ENCODE data around the gene NGB. TPM values are rescaled to one million over a fixed set of nuclear protein-coding genes. Genes with fewer than 3 reads are reported as not detected.

The NGB gene
- total and polyA plus RNA-seq, 2 of the 8 experiments (the other 6 are each of a cell fraction or from before 2014, with no cell fraction given): 0.30 to 0.60 TPM

- Histone ChIP-seq H4K91ac (replicated peaks; ENCODE audit: insufficient read length, low read length) (no peak overlapping the region), H2BK12ac (ENCODE audit: low read depth, low read length) (no peak overlapping the region), H3K4ac (replicated peaks; ENCODE audit: insufficient read length, low read depth, low read length) (no peak overlapping the region), H2BK15ac (ENCODE audit: low read length) (no peak overlapping the region), H3K9ac (replicated peaks in 1 of 4; ENCODE audit: extremely low read depth in 1 of 4, low read depth in 3 of 4, low read length in 3 of 4) (no peak overlapping the region), H2AFZ (ENCODE audit: low read length) (no peak overlapping the region), H3K27me3 (replicated peaks in 1 of 4; ENCODE audit: control insufficient read depth in 3 of 4, extremely low read depth in 1 of 4, insufficient read depth in 3 of 4, low read length in 3 of 4) (no peaks in the 10 kb centered on the region), H3K79me2 (ENCODE audit: control insufficient read depth in 1 of 2, insufficient read depth in 2 of 2, low read length in 2 of 2) (no peaks in the 10 kb centered on the region), H3K18ac (ENCODE audit: extremely low read depth, low read length) (no peak overlapping the region), H2BK120ac (replicated peaks; ENCODE audit: low read depth, low read length) (no peak overlapping the region), H3K27ac (ENCODE audit: low read depth, low read length) (no peak overlapping the region), H3K14ac (ENCODE audit: insufficient read length) (no peak overlapping the region), H2BK20ac (ENCODE audit: low read length) (no peak overlapping the region), H3K23ac (ENCODE audit: insufficient read length) (no peak overlapping the region), H2BK5ac (ENCODE audit: low read depth, low read length) (no peak overlapping the region), H3K4me1 (replicated peaks in 1 of 4; ENCODE audit: control insufficient read depth in 3 of 4, insufficient read depth in 4 of 4, low read length in 3 of 4) (peaks cover 0 to 8% (median 1%) of the 10 kb centered on the region in 4 experiments; a peak in 2 of 7 replicates), H2AK5ac (ENCODE audit: low read depth, low read length) (no peak overlapping the region), H4K8ac (ENCODE audit: extremely low read depth, insufficient read depth, low read length) (no peak overlapping the region), H4K5ac (ENCODE audit: insufficient read length, low read depth, low read length) (no peak overlapping the region), H3K9me3 (ENCODE audit: insufficient read depth in 2 of 2, low read depth in 1 of 2, low read length in 1 of 2) (no peaks in the 10 kb centered on the region), H3K4me3 (ENCODE audit: extremely low read depth in 1 of 4, insufficient read depth in 2 of 4, low read depth in 3 of 4, low read length in 4 of 4) (no peak overlapping the region), H3K79me1 (ENCODE audit: low read depth, low read length) (no peaks in the 10 kb centered on the region; the same call in 1 of the 2 replicates), H3K23me2 (ENCODE audit: low read depth, low read length) (no peaks in the 10 kb centered on the region), H3K4me2 (ENCODE audit: insufficient read depth in 1 of 2, low read depth in 2 of 2, low read length in 2 of 2) (no peak overlapping the region), H3K36me3 (ENCODE audit: control insufficient read depth in 2 of 4, insufficient read depth in 4 of 4, low read length in 3 of 4) (peaks cover 0 to 5% (median 3%) of the 10 kb centered on the region in 4 experiments; a peak in 3 of 8 replicates), H3K56ac (replicated peaks; ENCODE audit: insufficient read length, low read depth, low read length) (no peak overlapping the region), H4K20me1 (replicated peaks in 1 of 2; ENCODE audit: control insufficient read depth in 1 of 2, insufficient read depth in 2 of 2, low read length in 2 of 2) (peaks cover 0 to 3% of the 10 kb centered on the region in 2 experiments)
- POLR2A ChIA-PET (ENCODE audit: partially characterized antibody): interaction anchor here (1.1 kb wide), 1 partner anchor 39 kb away, joined by 3 read pairs; no protein-coding TSS in a partner anchor
- 94% methylated on average over 5 of the region's 5 CpGs; no CpG with 5 or more reads in 1 of the 2 experiments for WGBS, 2 experiments (ENCODE audit: extremely low coverage in 1 of 2, insufficient coverage in 1 of 2, insufficient read length in 1 of 2, insufficient replicate concordance in 2 of 2, low coverage in 1 of 2, low lambda C conversion rate in 2 of 2, missing lambda C conversion rate in 1 of 2)
- CTCF ChIA-PET (ENCODE audit: partially characterized antibody): interaction anchor here (1.1 to 22.3 kb wide), 10 partner anchors 10 to 427 kb away, joined by 3 to 353 read pairs (median 8); partner anchors contain the start of genes GSTZ1 and POMT2
- no peak for FAIRE-seq
- DNase-seq (ENCODE audit: low read depth in 1 of 2, low spot score in 2 of 2): no peak
- TF ChIP-seq SRF (IDR thresholded peaks at IDR 0.05; ENCODE audit: low read depth, low read length): no peak
- no peak for TF ChIP-seq RAD21 (IDR thresholded peaks at IDR 0.05 in 1 of 2, conservative IDR thresholded peaks at IDR 0.05 in 1 of 2; ENCODE audit: low read depth in 2 of 2, low read length in 2 of 2)
- no peak for TF ChIP-seq NANOG (IDR thresholded peaks at IDR 0.05; ENCODE audit: insufficient read depth, low read depth, low read length, poor library complexity, severe bottlenecking)
- TF ChIP-seq RFX5 (IDR thresholded peaks at IDR 0.05; ENCODE audit: borderline replicate concordance, low read depth, low read length): no peak
- TF ChIP-seq SUZ12 (IDR thresholded peaks at IDR 0.05; ENCODE audit: low read length): no peak
- TF ChIP-seq, protein P1, sequence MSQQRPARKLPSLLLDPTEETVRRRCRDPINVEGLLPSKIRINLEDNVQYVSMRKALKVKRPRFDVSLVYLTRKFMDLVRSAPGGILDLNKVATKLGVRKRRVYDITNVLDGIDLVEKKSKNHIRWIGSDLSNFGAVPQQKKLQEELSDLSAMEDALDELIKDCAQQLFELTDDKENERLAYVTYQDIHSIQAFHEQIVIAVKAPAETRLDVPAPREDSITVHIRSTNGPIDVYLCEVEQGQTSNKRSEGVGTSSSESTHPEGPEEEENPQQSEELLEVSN (IDR thresholded peaks at IDR 0.05): no peak
- no peak for TF ChIP-seq KDM1A (IDR thresholded peaks at IDR 0.05; ENCODE audit: borderline replicate concordance, low read length)
- TF ChIP-seq TAF1 (IDR thresholded peaks at IDR 0.05; ENCODE audit: low read depth, low read length): no peak
- TF ChIP-seq KDM5A (IDR thresholded peaks at IDR 0.05; ENCODE audit: low read length): no peak
- no peak for TF ChIP-seq SIX5 (IDR thresholded peaks at IDR 0.05; ENCODE audit: low read depth, low read length)
- TF ChIP-seq KDM4A (IDR thresholded peaks at IDR 0.05; ENCODE audit: low read depth, low read length, severe bottlenecking): no peak
- TF ChIP-seq EGR1 (IDR thresholded peaks at IDR 0.05; ENCODE audit: borderline replicate concordance, low read depth, low read length): no peak
- TF ChIP-seq MAFK (IDR thresholded peaks at IDR 0.05; ENCODE audit: low read depth, low read length): no peak
Observed at GRCh38 chr14:77302926-77303325, 31.9 kb upstream of the NGB start.

All from H1 (cell line).